ENCODE measurements around the gene RBMS1. TPM values are rescaled to one million over a fixed set of nuclear protein-coding genes. Genes with fewer than 3 reads are reported as not detected.

RBMS1 gene
- polyA plus RNA-seq, 2 of the 4 experiments (the other 2 are of a cell fraction): 51.9 to 108 TPM

GRCh38 chr2:160232905-160233475 is 260.6 kb downstream of the RBMS1 start:
- H3K4me3 ChIP-seq: no peak overlapping the region
- WGBS (ENCODE audit: missing lambda C conversion rate): 30% methylated on average over 3 of the region's 3 CpGs
- peak overlapping the region; percentile 88 to 97 for H3K27ac ChIP-seq
- no peak for TF ChIP-seq MAZ (IDR thresholded peaks at IDR 0.05; ENCODE audit: borderline replicate concordance, low read depth, low read length)
- TF ChIP-seq CEBPB (IDR thresholded peaks at IDR 0.05): peak in 1 of 2 experiments; percentile 58; a peak in 2 of 4 replicates
- no peak for TF ChIP-seq ATOH8 (CRISPR knock-in tag; IDR thresholded peaks at IDR 0.05; ENCODE audit: low read depth)
- no peak for TF ChIP-seq FOSB (CRISPR knock-in tag; IDR thresholded peaks at IDR 0.05)
- no peak; the same call in 1 of the 2 replicates for TF ChIP-seq GATA3 (IDR thresholded peaks at IDR 0.05; ENCODE audit: borderline replicate concordance)
- TF ChIP-seq JUNB (IDR thresholded peaks at IDR 0.05): peak; percentile 15; the same call in 1 of the 2 replicates
- TF ChIP-seq FOXS1 (CRISPR knock-in tag; IDR thresholded peaks at IDR 0.05): no peak
- no peak for TF ChIP-seq EP300 (IDR thresholded peaks at IDR 0.05)
- no peak for TF ChIP-seq SREBF2 (IDR thresholded peaks at IDR 0.05)
- TF ChIP-seq CBX8 (IDR thresholded peaks at IDR 0.05): no peak
- TF ChIP-seq FOSL2 (IDR thresholded peaks at IDR 0.05): no peak
- TF ChIP-seq FOSL2 (CRISPR knock-in tag; IDR thresholded peaks at IDR 0.05): no peak; the same call in 1 of the 2 replicates
- ChIA-PET CTCF (interaction anchor here (0.6 to 3.0 kb wide), 7 partner anchors 8 to 123 kb away, joined by 3 to 16 read pairs (median 8); no protein-coding TSS in a partner anchor), POLR2A (no interaction called here)
- H3K9me3 ChIP-seq: no peaks in the 10 kb centered on the region
- no peak for DNase-seq (ENCODE audit: low read depth in 1 of 2, low spot score in 1 of 2)
- H3K4me1 ChIP-seq: peaks cover 56% of the 10 kb centered on the region
- H3K4me2 ChIP-seq: peak overlapping the region; percentile 20; the same call in 2 of the 3 replicates
- no peak; a peak in 1 of 6 replicates for ATAC-seq
- no peak for FAIRE-seq

GRCh38 chr2:160229591-160229990 is 264.0 kb downstream of the RBMS1 start:
- ATAC-seq: peak in 1 of 2 experiments; percentile 33; a peak in 2 of 6 replicates
- CTCF ChIA-PET: interaction anchor here (1.0 to 3.7 kb wide), 7 partner anchors 9 to 120 kb away, joined by 3 to 26 read pairs (median 7); no protein-coding TSS in a partner anchor
- Histone ChIP-seq H3K4me1 (peaks cover 87% of the 10 kb centered on the region), H3K4me2 (peak overlapping the region; percentile 73), H3K27ac (peak overlapping the region; percentile 88 to 97), H3K9me3 (no peaks in the 10 kb centered on the region), H3K4me3 (no peak overlapping the region)
- peak in 1 of 2 experiments; percentile 63 for DNase-seq (ENCODE audit: low read depth in 1 of 2, low spot score in 1 of 2)
- no peak for FAIRE-seq
- 12% methylated on average over 1 of the region's 1 CpG for whole genome bisulfite sequencing (ENCODE audit: missing lambda C conversion rate)
- POLR2A ChIA-PET: interaction anchor here (1.2 to 1.5 kb wide), 2 partner anchors 14 to 22 kb away, joined by 3 read pairs; no protein-coding TSS in a partner anchor
- TF ChIP-seq JUNB (IDR thresholded peaks at IDR 0.05) (peak; percentile 71), HOXA7 (CRISPR knock-in tag; IDR thresholded peaks at IDR 0.05) (no peak), GATA3 (IDR thresholded peaks at IDR 0.05; ENCODE audit: borderline replicate concordance) (peak; percentile 88), POLR2AphosphoS2 (conservative IDR thresholded peaks at IDR 0.05; ENCODE audit: low read length) (no peak), EP300 (IDR thresholded peaks at IDR 0.05) (peak in 1 of 2 experiments; percentile 38; a peak in 1 of 5 replicates), FOSL2 (IDR thresholded peaks at IDR 0.05) (peak; percentile 31; the same call in 1 of the 2 replicates), FOSL2 (CRISPR knock-in tag; IDR thresholded peaks at IDR 0.05) (peak; percentile 86)

- Histone ChIP-seq H3K4me1 (peaks cover 91% of the 10 kb centered on the region), H3K27ac (peak overlapping the region; percentile 88 to 97), H3K4me3 (0 out of 3 replicates have a peak overlapping the region, but pooled peaks have one; percentile 5), H3K4me2 (peak overlapping the region; percentile 73), H3K9me3 (no peaks in the 10 kb centered on the region)
- DNase-seq (ENCODE audit: low read depth in 1 of 2, low spot score in 1 of 2) (peak; percentile 58 to 92), ATAC-seq (peak; percentile 51 to 72; a peak in 4 of 6 replicates), FAIRE-seq (peak; percentile 77)
- ChIA-PET POLR2A (interaction anchor here (1.5 to 2.2 kb wide), 2 partner anchors 13 to 23 kb away, joined by 3 to 7 read pairs; no protein-coding TSS in a partner anchor), CTCF (interaction anchor here (1.7 to 3.7 kb wide), 4 partner anchors 18 to 118 kb away, joined by 5 to 26 read pairs (median 10); no protein-coding TSS in a partner anchor)
- WGBS (ENCODE audit: missing lambda C conversion rate): 1% methylated on average over 5 of the region's 5 CpGs
- TF ChIP-seq SMC3 (IDR thresholded peaks at IDR 0.05): 0 out of 3 replicates have a peak, but pooled peaks have one; percentile 26
- TF ChIP-seq ZFP36 (IDR thresholded peaks at IDR 0.05; ENCODE audit: borderline replicate concordance, partially characterized antibody): no peak
- TF ChIP-seq GATA3 (IDR thresholded peaks at IDR 0.05; ENCODE audit: borderline replicate concordance): peak; percentile 86; the same call in 1 of the 2 replicates
- TF ChIP-seq HMGXB4 (CRISPR knock-in tag; IDR thresholded peaks at IDR 0.05; ENCODE audit: borderline replicate concordance): no peak
- TF ChIP-seq HOXA7 (CRISPR knock-in tag; IDR thresholded peaks at IDR 0.05): no peak; the same call in 1 of the 2 replicates
- peak; percentile 87 for TF ChIP-seq JUNB (IDR thresholded peaks at IDR 0.05)
- TF ChIP-seq PBX3 (IDR thresholded peaks at IDR 0.05): 0 out of 2 replicates have a peak, but pooled peaks have one; percentile 30
- TF ChIP-seq KDM5A (IDR thresholded peaks at IDR 0.05): no peak
- peak in 1 of 2 experiments; percentile 36; a peak in 1 of 4 replicates for TF ChIP-seq CEBPB (IDR thresholded peaks at IDR 0.05)
- peak; percentile 20 to 70; a peak in 2 of 5 replicates for TF ChIP-seq JUN (IDR thresholded peaks at IDR 0.05)
- no peak for TF ChIP-seq MAZ (IDR thresholded peaks at IDR 0.05; ENCODE audit: borderline replicate concordance, low read depth, low read length)
- no peak for TF ChIP-seq E2F6 (IDR thresholded peaks at IDR 0.05; ENCODE audit: borderline replicate concordance, low read depth)
- TF ChIP-seq ELK1 (IDR thresholded peaks at IDR 0.05; ENCODE audit: low read depth, low read length): no peak
These were observed 265.3 kb downstream of the RBMS1 start for GRCh38 chr2:160228141-160228917.
